Hematopoietic multipotent progenitor cell treated with erythropoietin and hydrocortisone succinate and interleukin-3 and kit ligand, for 4 days (in vitro differentiated cells): ENCODE results near the gene GALNT10.

Experiments used
- DNase-seq: peaks from one replicate; pipeline ENCODE4 v3.0.0-alpha.2; 2015

GALNT10 gene

DNA sequence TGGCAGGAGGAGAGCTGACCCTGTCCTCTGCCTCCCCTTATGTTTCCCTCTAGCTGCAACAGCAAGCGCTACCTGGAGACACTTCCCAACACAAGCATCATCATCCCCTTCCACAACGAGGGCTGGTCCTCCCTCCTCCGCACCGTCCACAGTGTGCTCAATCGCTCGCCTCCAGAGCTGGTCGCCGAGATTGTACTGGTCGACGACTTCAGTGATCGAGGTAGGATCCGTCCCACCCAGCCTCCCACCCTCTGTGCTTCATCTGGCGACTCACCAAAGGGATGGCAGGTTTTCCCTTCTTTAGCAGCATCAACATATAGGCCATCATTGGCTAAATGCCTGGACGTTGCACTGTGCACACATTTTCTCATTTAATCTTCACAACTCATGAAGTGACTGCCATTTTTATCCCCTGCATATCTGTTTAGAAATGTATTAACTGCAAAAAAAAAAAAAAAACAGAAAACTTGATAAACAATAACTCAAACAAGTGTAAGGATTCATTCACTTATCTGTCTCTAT, 139.0 kb downstream of the GALNT10 start:
- no peak for DNase-seq

DNA sequence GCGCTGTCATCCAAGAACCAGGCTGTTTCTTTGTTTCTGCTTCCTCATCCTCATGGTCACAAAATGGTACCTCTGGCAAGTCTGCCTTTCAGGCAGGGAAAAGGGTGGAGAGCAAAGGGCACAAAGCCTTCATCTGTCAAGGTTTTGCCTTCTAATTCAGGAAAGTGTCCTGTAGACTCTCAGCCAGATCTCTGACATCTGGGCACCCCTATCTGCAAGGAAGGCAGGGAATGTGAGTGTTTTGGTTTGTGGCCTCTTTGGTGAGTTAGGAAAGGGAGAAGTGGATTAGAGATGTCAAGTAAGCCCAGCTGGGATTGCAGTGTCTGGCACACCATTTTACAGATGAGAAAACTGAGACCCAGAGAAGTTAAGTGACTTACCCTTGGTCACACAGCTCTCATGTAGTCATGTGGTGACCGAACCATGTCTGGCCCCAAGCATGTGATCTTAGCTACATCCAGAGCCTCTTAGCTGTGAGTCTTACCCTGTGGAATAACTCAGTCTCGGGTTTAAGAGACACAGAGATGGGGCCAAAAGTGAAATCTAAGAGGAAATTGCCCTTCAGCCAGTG, 139.6 kb downstream of the GALNT10 start:
- DNase-seq = no peak

DNA sequence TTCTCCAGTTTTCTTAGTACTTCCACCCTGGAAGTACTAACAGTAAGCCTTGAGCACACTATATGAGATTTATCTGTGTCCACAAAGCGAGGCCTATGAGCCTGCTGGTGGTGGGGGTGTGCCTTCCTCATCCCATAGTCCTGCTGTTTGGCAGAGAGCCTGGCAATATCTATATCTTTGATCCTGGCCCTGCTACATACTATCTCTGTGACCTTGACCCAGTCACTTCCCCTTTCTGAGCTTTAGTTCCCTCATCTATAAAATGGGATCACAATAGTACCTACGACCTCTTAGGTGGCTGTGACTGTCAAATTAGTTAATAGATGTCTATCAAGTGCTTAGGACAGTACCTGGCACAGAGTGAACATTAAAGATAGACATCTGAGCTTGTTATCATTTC, 140.7 kb downstream of the GALNT10 start:
- peak; percentile 55 for DNase-seq

DNA sequence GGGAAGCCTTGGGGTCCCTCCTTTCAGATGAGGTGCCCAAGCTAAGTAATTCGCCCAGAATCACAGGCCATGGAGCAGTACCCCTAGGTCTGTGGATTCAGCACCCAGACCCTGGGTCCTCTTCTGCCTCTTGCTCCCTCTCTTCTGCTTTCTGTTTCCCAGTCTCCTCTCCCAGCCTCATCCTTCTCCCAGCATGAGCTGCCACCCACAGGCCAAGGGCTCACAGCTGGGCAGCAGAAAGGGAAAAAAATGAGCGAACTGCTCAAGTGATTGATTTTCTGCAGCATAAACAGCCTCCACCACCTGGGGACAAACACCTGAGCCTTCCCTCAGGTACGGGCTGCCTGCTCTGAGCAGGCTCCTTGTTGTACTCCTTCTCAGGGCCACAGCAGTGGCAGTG, 141.4 kb downstream of the GALNT10 start:
- no peak for DNase-seq

DNA sequence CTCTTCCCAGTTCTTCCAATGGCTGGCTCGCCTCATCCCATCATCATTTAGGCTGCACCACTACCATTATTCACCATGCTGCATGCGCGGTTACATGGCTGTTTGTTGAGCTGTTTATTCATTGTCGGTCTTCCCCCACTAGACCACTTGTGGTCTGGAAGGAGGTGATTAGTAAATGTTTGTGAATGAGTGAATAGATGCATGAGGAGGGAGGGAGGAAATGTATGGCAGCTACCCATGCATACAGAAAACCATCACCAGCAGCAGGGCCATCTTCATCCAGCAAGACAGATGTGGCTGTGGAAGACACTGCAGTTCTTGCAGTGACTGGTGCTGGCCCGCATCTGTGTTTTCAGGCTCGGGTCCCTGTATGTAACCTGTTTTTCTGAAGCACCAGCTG, 141.9 kb downstream of the GALNT10 start:
- no peak for DNase-seq

DNA sequence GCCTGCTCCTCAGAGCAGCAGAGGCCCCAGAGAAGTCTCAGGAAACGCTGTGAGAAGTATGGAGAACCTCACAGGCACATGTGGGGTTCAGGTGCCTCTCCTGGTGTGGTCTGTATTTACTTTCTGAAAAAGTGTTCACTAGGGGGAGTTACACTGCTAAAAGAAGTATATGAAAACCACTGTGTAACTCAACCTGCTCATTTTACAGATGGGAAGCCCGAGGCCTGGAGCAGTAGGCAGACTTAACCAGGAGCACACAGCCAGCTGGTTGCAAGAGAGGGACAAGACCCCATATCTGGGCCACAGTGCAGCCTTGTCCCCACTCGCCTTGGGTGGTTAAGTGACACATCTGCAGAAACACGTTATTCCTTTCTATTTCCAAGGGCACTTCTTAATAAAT, 142.5 kb downstream of the GALNT10 start:
- DNase-seq = peak; percentile 18

DNA sequence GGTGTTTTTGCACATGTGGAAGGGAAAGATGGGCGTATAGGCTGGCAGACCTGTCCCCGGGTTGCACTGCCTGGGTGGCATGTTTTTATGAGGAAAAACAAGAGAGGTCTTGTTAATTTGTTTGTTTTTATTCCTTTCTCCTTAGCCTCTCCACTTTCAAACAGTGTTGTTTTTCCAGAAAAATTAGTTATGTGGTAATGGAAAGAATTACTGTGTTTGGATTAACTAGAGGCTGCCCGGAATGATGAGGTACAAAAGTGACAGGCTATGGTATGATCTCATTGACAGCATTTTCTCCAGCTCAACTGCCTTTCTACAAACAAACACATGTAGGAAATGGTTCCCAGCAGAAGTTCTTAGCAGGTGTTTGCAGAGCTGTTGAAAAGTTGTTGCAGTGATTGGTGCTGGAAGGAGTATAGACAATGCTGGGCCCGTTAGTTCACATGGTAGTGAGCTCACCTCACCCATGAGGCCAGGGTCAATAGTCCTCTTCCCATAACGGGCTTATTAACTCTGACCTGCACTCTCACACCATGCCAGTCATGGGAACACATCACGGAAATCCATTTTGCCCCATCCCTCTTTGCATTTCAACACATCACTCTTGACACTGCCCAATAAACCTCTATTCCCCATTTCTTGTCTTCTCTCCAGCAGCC, 144.0 kb downstream of the GALNT10 start:
- no peak for DNase-seq

DNA sequence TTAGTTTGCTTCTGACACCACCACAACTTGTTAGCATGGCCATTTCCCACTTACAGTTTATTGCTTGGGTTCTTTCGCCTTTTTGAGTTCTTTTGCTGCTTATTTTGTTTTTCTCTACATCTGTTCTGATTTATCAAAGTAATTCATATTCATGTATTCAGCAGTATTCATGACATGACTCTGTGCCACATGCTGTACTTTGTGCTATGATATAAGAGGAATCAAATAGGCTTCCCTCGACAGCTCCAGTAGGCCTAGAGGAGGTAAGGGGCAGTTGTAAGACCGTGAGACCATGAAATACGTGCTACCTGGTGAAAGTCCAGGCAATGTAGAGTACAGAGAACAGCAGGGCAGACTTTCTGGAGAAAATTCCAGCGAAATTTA, 144.5 kb downstream of the GALNT10 start:
- no peak for DNase-seq

DNA sequence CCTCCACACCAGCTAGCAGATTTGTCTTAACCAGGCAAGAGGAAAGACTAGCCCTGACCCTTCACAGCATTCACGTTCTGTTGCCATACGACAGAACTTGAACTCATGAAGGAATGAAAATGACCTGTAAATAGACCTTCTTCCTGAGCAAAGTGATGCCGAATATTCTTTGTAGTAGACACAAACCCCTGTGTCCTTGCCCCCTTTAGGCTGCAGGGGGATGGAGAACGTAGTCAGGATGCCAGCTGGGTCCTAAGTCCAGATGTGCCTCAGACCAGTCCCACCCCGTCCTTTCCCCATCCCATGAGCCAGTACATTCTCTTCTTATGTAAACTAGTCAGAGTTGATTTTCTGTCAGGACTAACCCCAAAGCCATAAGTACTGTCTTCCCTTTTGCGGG, 151.1 kb downstream of the GALNT10 start:
- no peak for DNase-seq

DNA sequence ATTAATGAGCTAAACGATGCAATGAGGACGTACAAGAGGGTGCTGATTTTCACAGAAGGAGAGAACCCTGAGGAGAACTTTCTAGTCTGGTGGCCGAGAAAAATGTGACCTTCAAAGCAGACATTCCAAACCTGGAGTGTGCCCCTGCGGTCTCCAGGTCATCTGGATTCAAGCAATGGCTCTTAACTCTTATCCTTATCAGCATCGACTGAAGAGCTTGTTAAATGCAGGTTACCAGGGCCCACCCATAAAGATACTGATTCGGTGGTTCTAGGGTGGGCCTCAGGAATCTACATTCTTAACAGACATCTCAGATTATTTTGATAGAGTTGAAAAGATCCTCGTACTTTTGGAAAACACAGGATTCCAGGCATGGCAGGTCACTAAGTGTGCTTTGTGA, 151.7 kb downstream of the GALNT10 start:
- no peak for DNase-seq

DNA sequence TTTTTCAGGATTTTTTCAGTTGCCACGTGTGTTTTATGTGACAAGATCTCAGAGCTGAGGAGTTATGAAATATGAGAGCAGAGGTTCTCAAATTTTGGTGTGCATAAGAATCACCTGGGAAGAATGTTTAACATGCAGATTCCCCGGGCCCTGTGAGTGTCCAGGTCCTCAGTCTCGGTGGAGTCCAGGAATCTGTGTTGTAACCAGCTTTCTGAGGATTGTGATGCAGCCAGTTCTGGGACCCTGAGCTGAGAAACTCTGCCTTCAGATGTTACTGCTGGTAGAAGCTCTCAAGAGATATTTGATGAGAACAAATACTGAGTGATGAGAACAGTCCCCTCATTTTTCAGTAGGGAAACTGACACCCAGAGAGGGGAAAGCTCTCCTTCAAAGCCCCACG, 152.4 kb downstream of the GALNT10 start:
- DNase-seq = no peak

DNA sequence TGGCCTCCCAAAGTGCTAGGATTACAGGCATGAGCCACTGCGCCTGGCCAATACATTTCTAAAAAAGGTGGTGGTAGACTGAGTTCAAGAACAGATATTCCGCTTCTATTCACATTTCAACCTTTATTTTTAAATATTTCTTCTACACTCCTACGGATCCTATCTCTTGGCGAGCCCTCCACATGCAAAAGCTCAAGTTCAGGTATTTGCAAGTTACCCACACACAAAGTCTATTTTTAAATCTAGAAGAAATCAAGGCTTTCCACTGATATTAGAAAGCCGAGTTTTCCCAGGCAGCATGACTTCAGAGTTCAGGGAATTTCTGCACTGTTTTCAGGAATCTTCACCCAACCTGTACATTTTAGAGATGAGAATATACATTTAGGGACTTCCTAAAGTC, 153.9 kb downstream of the GALNT10 start:
- DNase-seq = no peak

DNA sequence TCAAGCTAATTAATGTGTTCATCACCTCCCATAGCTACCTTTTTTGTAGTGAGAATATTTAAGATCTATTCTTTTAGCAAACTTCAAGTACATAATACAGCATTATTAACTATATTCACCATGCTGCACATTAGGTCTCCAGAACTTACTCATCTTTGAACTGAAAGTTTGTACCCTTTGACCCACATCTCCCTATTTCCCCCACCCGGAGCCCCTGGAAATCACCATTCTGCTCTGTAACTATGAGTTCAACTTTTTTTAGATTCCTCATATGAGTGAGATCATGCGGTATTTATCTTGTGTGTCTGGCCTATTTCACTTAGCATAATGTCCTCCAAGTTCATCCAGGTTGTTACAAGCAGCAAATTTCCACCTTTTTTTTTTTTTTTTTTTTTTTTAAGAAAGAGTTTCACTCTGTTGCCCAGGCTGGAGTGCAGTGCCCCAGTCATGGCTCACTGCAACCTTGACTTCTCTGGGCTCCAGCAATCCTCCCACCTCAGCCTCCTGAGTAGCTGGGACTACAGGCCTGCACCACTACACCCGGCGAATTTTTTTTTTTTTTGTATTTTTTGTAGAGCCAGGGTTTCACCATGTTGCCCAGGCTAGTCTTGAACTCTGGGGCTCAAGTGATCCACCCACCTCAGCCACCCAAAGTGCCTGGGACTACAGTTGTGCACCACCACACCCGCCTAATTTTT, 154.9 kb downstream of the GALNT10 start:
- no peak for DNase-seq

DNA sequence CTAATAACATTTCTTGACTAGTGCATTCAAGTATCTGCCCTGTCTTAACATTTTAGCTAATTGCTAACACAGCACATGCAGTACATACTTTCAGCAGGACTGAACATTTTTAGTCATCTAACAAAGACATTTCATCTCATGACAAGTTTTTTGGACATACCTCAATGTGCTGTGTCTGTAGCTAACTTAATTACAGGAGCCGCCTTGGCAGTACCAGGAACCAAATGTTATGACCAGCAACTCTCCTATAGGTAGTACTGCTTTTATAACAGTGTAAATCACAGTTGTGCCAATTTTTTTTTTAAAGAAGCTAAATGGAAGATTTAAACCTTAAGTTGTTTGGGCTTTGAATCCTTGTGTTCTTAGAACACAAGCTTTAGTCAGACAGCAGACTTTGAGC, 155.9 kb downstream of the GALNT10 start:
- no peak for DNase-seq

DNA sequence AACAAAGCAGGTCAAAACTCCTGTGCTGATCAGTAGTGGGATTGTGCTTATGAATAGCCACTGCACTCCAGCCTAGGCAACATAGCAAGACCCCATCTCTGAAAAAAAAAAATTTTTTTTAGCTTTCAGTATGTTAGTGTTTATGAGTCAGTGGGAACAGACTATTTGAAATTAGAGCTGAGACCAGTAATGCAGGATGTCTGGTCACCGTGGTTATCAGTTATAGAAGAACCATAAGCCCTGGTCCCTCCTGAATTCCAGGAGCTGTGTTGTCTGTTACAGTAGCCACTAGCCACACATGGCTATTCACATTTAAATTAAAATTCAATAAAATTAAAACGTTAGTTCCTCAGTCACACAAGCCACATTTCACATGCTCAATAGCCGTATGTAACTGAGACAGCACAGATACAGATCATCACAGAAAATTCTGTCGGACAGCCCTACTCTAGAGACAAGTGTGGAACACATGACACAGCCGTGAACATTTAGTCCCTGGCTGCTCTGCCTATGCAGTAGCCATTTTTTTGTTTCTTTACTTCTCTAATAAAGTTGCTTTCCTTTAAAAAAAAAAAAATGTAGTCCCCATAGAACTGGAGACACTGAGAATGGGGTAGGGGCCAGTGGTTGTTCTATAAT, 159.2 kb downstream of the GALNT10 start:
- no peak for DNase-seq

DNA sequence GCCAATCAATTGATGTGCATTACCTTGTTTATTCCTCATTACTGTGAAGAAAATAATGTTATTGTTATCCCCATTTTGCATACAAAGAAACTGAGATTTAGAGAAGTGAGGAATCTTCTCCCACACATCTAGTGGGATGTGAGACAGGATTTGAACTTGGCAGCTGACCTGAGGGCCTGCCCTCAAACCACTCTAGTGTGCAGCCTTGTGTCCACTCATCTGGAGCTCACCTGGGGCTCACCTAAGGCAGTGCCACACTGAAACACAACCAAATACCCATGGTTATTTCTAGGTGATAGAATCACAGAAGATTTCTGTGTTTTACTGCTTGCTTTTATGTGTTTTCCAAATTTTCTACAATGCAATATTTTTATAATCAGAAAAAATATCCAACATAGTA, 160.6 kb downstream of the GALNT10 start:
- DNase-seq = no peak

DNA sequence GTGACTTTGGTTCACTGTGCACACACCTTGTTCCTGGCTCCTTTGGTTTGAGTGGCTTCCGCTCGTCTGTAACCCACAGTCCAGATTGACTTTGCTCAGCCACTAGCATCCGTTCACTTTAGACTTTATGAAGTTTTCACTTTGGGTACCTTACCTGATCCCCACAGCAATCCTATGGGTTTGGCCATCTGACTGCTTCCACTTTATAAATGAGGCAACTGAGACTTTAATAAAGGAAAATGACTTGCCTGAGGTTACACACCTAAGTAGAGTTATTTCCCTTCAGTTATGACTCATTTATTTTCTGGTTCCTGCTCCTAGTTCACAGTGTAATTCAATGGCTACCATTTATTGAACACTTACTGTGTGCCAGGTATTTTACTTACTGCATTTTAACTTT, 161.0 kb downstream of the GALNT10 start:
- DNase-seq = no peak

DNA sequence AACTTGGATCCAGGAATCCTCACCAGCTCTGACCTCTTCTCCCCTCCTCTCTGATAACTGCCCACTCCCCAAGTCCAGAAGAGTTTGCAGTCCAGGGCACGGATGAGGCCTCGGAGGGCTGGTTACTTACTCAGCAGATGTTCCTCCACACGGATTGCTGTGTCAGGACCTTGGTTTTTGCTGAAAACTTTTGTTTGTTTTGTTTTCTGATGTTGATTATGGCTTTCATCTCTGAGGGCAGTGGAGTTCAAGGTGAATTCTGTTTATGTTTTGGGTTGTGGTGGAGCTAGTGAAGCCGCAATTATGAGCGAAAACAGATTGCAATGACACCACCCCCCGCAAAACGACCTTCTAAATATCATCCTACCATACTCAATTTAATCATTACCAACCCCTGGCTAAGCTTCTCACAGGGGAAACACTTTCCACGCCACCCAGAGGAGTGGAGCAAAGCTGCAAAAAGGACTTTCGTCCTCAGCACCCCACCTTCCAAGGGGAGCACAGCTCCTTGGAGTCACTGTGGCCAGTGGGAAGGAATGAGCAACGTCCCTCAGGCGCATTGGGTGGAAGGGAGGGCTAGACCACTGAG, 162.5 kb downstream of the GALNT10 start:
- DNase-seq = no peak

DNA sequence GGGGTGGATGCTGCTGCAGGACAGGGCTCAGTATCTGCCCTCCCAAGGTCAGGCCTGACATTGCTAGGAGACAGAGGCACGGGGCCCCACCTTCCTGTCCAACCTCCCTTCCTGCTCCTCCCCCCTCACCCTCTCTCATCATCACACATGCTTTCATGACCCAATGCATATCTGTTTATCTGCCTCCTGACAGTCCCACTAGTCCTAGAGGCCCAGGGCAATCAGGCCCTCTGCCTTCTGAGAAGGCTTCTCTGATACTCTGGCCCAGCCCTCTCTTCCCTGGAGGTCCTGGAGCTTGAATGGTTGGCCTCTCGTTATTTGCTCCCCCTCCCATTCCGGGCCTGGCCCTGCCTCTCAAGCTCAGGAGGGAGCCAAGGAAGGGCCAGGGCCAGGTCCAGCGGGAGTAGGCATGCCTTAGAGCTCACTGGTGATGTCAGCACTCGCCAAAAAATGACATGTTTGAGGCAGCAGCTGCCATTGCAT, 164.6 kb downstream of the GALNT10 start:
- DNase-seq = peak; percentile 72

DNA sequence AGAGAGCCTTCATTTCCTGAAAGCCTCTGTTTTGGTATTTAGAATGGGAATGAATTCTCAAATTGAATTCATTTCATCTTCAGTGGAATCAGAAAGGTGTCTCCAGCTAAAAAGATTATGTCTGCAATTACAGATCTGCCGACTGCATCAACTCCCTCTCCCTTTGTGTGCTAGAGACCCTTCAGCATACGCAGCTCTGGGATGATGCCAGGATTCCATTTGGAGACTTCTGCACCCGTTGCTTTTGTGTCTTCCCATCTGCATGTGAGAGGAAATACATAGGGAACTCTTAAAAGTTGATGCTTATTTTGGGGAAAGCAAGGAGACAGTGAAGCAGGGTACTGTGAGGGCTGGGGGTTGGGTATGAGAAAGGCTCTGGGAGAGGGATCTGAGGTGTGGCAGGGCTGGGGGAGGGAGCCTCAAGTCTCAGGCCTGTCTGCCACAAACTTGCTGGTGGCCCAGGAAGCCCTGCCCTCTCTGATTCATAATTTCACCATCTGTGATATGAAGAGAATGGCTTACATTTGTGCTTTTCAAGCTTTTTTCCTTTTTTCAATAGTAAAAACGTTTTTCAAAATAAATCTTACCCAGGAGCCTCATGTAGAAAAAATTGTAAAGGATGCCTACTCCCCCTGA, 165.6 kb downstream of the GALNT10 start:
- no peak for DNase-seq

DNA sequence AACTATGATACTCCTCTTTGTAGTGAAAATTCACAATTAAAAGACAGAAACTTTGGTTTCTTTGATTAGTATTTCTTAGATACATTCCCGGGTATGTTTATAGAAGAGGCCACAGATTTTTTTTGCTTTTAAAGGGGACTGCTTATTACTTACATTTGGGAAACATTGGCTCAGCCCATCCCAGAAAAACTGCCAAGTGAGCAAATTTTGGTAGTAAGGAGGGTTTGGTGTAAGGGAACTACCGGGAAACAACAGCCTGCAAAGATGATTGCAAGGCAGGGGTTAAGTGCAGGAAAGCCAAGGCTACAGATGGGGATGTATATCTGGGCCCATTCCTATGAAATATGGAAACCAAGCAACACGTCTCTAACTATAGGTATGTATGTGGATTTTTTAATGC, 166.4 kb downstream of the GALNT10 start:
- no peak for DNase-seq

DNA sequence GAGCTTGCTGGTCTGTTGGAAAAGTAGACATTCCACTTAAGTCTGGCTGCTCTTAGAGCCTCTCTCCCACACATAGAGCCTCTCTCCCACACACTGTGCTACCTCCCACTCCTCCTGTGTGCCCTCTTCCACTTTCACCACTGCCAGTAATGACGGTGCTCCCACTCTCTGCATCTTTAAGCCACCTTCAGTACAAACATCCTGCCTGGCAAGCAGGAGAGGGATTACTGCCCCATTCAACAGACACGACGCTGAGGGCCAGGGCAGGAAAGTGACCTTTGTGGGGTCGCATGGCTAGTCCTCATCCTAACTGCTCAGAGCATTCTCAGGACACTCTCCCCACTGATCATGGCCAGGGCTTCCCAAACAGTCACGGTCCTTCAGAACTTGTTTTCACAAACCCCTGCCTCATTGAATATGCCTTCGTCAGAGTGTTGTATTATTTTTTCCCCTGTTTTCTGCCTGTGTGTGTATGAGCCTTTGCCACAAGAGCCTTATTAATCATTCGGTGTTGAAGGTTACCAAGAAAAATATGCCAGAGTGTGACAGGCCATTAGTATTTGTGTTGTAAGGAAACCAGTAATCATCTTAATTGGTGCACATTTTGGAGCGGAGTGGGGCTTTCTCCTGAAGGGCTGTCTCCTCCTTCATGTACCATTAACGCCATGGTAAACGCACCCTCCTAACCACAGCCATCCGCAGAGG, 168.1 kb downstream of the GALNT10 start:
- no peak for DNase-seq
